Right lung (tissue), 5 donors: ENCODE data around the gene PCDH12. TPM values are rescaled to one million over a fixed set of nuclear protein-coding genes. Genes with fewer than 3 reads are reported as not detected.

Experiments
- DNase-seq, 2 donors: peaks; one replicate each; pipeline ENCODE4 v3.0.0-alpha.2; 2013
- polyA plus RNA-seq, 5 donors: library from polyadenylated mRNA; unstranded; fragments of 120-200 nt; gene quantifications; one replicate each; pipeline versions ENCODE4 v1.2.1 to v1.2.3, GENCODE V29; 2013; ENCODE audit warnings: inconsistent platforms in 1 of 5, low replicate concordance in 1 of 5; ENCODE audit not compliant: insufficient read length in 5 of 5, insufficient read depth in 1 of 5

The PCDH12 gene
- polyA plus RNA-seq, 5 donors = 33.0 to 41.9 (median 35.7) TPM

DNA sequence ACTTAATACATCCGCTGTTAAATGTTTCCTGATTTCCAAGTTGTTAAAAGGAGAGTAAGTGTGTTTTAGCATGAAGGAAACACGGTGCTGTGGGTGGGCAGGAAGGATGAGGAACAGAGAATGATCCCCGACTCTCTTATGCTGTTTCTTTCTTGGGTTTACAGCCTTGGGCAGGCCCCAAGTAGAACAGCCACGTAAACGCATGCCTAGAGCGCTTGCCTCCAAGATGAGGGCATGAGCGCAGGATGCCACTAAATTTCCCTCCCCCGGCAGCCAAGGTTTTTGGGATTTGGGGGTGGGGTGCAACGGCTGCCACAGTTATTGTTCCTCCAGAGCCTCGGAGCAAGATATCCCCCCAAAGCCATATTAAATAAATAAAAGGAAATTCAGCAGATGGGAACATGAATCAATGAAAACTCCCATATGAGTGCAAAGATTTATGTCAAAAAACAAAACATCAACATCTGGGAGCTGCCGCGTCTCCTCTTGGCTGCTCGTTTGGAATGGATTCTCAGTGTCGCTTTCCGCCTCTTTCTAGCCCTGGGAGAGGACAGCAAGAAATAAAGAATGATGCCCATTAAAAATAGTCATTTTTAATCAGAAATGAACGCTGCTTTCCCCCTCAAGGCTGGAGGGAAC lies 44.3 kb downstream of the PCDH12 start:
- DNase-seq = no peak

DNA sequence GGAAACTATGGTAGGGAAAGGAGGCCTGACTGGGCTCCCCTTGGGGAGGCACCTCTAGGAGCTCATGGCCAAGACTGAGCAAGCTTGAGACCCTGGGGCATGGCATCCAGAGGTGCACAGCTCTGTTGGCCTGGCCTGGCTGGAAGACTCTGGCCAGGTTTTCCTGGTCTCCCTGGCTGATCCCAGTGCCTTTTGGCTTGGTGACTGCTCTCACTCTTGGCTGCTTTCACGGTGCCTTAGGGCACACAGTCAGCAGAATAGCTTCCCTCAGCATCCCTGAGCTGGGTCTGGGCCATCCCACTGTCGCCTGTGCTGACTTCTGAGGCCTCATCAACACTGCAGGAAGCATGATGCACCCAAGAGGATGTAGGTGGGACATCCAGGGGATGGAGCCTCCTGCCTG lies 47.7 kb downstream of the PCDH12 start:
- DNase-seq = no peak

DNA sequence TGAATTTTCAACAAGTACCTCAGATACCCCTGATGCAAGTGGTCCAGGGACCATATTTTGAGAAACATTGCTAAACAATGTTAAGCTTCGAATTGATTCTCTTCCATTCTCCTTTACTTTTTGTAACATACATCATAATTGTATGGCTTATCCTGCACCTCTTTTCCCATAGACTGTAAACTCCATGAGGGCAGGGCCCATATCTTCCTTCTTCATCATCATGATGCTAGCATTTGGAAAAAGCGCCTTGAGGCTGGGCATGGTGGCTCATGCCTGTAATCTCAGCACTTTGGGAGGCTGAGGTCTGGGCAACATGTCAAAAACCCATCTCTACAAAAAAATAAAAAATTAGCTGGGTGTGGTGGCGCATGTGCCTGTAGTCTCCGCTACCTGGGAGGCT lies 48.8 kb downstream of the PCDH12 start:
- no peak for DNase-seq

DNA sequence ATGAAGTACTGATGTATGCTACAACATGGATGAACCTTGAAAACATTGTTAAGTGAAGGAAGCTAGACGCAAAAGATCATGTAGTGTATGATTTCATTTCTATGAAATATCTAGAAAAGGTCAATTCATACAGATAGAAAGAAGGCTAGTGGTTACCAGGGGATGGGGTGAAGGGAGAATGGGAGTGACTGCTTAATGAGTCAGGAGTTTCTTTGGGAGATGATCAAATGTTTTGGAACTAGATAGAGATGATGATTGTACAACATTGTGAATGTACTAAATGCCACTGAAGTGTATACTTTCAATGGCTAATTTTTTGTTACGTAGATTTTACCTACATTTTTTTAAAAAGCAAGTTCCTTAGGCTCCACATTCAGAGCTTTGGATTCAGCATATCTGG lies 49.2 kb downstream of the PCDH12 start:
- DNase-seq = no peak

DNA sequence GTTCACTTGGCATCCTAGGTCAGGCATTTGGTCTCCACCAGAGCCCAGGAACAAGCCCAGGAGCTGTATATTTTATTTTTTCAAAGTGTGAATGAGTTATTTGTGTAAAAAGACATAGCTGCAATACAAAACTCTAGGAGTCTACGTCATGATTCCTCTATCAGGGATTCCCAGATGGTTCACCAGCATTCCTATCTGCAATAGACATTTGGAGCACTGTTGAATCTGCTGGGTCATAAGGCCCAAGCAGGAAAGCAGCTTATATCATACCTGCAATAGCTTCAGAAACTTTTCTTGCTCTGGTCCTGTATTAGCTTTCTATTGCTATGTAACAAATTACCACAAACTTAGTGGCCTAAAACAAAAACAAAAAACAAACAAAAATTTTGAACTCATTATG lies 51.0 kb downstream of the PCDH12 start:
- DNase-seq = no peak

DNA sequence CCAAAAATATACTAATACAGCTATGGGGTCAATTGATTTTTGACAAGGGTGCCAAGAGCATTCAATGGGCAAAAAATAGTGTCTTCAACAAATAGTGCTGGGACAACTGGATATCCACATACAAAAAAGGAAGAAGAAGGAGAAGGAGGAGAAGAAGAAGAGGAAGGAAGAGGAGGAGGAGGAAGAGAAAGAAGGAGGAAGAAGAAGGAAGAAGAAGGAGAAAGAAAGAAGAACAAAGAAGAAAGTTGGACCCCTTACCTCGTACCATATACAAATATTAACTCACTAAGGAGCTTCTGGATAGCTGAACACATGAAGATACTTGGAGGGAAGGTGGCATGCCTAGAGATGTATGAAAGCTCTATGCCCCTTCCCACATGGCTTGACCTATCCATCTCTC lies 51.5 kb downstream of the PCDH12 start:
- DNase-seq = no peak

DNA sequence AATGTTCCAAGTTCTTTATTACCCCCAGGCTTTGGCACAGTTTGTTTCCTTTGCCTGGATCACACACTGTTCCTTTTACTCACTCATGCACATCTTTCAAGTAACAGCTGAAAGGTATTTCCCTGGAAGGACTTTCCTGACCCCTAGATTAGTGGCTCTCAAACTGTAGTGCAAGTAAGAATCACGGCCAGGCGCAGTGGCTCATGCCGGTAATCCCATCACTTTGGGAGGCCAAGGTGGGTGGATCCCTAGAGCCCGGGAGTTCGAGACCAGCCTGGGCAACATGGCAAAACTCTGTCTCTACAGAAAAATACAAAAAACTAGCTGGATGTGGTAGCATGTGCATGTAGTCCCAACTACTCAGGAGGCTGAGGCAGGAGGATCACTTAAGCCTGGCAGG lies 53.5 kb downstream of the PCDH12 start:
- no peak for DNase-seq

DNA sequence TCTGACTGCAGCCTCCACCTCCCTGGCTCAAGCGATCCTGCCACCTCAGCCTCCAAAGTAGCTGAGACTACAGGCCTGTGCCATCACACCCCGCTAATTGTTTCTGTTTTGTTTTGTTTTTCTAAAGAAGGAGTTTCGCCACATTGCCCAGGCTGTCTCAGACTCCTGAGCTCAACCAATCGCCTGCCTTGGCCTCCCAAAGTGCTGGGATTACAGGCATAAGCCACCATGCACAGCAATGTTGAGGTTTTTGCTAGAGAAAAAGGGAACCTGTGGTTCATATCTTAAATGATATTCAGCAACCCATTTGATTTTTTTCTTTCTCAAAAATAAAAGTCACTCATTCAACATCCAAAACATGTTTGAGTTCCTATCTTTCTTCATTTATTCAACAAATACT lies 54.7 kb downstream of the PCDH12 start:
- no peak for DNase-seq

DNA sequence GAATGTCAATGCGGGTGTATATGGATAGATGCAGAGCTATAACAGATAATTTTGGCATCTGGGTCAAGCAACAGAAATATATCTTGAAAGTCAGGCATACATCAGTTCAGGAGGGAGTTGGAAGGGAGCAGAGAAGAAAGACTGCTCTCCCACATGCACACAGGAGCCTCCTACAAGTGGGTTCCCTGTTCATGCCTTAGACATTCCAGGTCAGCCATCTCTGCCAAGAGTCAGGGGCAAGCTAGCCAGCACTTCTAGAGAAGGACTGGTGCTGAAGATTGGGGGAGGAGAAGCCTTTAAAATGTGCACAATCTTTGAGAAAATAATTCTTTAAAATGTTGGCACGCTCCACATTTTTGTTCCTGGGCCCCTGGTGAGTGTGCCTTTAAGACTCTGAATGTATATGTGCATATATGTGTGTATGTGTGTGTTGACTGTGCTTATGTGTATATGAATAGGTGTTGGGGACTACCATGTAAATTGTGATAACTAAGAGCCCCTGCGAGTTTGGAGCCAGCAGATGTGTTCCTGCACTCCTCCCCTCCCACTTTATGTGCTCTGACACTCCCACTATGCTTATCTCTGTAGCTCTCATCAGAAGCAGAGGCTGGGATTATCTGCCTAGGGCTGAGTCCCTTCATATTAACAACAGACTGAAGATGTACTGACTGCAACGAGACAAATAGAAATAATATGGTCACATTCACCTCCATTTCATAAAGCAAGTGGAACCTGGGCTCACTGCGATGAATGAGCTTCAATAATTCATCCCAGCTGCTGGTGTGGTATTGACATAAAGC lies 55.8 kb downstream of the PCDH12 start:
- DNase-seq = no peak

DNA sequence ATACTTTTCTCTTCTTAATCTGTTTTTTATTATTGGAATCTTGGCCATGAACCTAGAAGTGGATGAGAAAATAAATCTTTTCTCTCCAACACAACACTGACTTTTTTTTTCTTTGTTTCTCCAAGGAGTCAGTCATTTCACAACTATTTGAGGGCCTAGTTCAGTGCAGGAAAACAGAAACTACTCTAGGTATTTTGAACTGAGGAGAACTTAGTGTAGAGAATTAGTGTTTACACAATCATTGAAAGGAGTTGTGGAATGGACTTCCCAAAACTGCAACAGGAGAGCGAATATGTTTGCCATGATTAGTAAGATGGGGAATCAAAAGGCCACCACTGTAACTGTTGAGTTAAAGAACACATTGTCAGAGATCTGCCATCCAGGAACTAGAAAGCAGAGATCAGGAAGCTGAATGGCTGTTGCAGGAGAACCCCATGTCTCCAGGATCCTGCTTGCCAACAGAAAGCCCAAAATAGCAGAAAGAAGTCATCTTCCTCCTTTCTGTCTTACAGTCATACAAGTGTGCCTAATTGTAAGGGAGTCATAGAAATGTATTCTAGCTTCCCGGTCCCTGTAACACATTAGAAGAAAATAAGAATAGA lies 59.5 kb downstream of the PCDH12 start:
- no peak for DNase-seq

DNA sequence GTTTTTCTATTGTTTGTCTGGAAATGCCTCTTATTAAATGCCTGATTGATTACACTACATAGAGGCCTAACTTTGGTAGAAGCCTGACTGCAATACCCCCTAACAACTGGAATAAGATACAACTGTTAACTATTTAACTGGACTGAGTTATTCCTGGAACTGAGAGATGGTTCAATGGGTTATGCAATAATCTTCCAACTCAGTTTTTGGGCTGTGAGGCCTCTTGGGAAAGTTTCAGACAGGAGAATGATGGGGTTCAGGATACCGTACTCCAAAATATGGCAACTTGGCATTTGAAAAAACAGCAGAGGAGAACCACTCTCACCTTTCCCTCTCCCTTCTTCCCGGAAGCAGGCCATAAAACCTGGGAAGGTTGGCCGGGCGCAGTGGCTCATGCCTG lies 60.6 kb downstream of the PCDH12 start:
- no peak for DNase-seq

Other genes starting within 250 kb of the PCDH12 start
- 10 to 100 TPM; 22.2 to 32.4 (median 24.8) TPM for gene PCDH1, start 79.8 kb downstream of the PCDH12 start, polyA plus RNA-seq
- 100 to 1,000 TPM; 142 to 165 (median 146) TPM for gene DELE1, start 34.3 kb downstream of the PCDH12 start, polyA plus RNA-seq
- 10 to 100 TPM; 43.5 to 50.3 (median 49.4) TPM for gene RNF14, start 10.9 kb upstream of the PCDH12 start, polyA plus RNA-seq
- gene GNPDA1, start 54.8 kb upstream of the PCDH12 start, polyA plus RNA-seq = 10 to 100 TPM; 36.0 to 42.3 (median 40.2) TPM
- gene NDFIP1, start 150.6 kb upstream of the PCDH12 start, polyA plus RNA-seq = 100 to 1,000 TPM in 3 of 5 donors, 10 to 100 TPM in 2; 93.6 to 115 (median 105) TPM